GM21529 (cell line): Measurements from ENCODE around the gene UBE2D2.
"Not testable (repeated sequence)": the region's sequence is repeated elsewhere in the genome, so short reads cannot be mapped to it uniquely, and the experiment has no call there.

Experiments
- ATAC-seq: cut with Tn5 transposase; IDR thresholded peaks from one replicate; pipeline ENCODE4 v1.9.1; 2021; ENCODE audit not compliant: unreplicated experiment

The UBE2D2 gene

DNA sequence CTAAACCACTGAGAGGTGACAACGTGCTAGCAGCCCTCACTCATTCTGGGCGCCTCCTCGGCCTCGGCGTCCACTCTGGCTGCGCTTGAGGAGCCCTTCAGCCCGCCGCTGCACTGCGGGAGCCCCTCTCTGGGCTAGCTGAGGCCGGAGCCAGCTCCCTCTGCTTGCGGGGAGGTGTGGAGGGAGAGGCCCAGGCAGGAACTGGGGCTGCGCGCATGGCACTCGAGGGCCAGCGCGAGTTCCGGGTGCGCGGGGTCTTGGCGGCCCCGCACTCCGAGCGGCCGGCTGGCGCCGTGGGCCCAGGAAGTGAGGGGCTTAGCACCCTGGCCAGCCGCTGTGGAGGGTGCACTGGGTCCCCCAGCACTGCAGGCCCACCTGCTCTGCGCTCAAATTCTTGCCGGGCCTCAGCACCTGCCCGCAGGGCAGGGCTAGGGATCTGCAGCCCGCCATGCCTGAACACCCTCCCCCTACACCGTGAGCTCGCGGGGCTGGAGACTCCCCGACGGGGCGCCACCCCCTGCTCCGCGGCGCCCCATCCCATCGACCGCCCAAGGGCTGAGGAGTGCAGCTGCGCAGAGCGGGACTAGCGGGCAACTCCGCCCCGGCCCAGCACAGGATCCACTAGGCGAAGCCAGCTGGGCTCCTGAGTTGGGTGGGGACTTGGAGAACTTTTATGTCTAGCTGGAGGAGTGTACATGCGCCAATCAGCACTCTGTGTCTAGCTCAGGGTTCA is 11.8 kb upstream of the UBE2D2 start:
- ATAC-seq, result no peak

DNA sequence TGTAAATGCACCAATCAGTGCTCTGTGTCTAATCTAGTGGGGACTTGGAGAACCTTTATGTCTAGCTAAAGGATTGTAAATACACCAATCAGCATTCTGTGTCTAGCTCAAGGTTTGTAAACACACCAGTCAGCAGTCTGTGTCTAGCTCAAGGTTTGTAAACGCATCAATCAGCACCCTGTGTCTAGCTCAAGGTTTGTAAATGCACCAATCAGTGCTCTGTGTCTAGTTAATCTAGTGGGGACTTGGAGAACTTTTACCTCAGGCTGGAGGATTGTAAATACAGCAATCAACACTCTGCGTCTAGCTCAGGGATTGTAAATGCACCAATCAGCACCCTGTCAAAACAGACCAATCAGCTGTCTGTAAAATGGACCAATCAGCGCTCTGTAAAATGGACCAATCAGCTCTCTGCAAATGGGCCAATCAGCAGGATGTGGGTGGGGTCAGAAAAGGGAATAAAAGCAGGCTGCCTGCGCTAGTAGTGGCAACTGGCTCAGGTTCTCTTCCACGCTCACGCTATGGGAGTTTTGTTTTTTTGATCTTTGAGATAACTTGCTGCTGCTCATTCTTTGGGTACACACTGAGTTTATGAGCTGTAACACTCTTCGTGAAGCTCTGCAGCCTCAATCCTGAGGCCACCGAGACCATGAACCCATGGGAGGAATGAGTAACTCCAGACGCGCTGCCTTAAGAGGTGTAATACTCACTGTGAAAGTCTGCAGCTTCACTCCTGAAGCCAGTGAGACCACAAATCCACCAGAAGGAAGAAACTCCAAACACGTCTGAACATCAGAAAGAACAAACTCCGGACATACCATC is 10.9 kb upstream of the UBE2D2 start:
- ATAC-seq, result not testable (repeated sequence)

DNA sequence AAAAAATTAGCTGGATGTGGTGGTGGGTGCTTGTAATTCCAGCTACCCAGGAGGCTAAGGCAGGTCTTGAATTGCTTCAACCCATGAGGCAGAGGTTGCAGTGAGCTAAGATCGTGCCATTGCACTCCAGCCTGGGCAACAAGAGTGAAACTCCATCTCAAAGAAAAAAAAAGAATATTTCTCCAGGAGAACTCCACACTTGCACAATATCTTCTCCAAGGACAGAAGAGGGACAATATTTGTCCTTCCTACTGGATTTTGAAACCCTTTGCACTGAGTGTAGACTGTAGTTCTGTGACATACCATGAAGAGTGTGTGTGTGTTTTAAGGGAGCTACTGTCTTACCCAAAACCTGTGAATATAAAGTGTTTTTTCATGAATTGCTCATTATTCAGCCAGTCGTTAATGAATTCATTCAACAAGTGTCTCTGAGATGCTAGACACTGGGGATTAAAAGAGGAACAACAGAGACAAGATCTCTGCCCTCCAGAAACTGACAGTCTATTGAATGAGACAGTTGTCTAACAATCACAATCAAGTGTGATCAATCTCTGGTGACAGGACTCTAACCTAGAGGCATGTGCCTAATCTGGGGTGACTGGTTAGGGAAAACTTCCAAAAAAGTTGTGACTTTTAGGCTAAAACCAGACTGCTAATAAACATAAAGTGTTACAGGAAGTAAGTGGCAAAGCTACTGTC is 9.8 kb upstream of the UBE2D2 start:
- no peak for ATAC-seq

DNA sequence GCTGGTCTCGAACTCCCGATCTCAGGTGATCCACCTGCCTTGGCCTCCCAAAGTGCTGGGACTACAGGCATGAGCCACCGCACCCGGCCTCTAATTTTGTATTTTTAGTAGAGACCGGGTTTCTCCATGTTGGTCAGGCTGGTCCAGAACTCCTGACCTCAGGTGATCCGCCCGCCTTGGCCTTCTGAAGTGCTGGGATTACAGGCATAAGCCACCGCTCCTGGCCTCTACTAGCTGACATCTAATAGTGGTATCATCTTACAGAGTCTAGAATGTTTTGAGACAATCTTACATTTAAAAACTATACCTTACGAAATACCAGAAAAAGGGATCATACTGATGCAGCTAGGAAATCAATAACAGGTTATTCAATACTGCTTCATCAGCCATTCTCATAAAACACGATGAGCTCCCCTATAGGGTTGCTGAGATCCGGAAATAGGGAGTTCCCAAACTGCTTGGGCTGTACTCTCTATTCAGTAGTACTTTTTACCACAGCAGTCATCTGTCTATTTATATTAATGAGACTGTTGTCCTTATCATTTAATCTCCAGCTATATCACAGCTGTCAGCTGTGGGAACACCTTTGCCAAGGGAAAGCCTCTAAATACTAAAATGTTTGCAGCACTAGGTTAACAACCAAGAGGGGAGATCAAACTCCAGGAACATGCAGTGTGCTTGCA is 8.1 kb upstream of the UBE2D2 start:
- no peak for ATAC-seq

DNA sequence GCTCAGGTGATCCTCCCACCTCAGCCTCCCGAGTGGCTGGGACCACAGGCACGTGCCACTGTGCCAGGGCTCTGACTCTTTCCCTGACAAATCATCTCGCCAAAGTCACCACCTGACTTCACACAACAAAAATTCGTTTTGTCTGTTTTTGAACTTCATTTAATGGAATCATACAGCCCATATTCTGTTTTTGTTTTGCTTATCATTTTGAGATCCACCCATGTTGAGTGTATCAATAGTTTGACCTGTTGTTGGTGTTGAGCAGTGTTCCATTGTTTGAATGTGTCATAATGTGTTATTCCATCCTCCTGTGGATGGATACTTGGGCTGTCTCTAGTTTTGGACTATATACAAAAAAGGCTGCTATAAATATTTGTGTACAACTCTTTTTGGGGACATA is 6.9 kb upstream of the UBE2D2 start:
- no peak for ATAC-seq

DNA sequence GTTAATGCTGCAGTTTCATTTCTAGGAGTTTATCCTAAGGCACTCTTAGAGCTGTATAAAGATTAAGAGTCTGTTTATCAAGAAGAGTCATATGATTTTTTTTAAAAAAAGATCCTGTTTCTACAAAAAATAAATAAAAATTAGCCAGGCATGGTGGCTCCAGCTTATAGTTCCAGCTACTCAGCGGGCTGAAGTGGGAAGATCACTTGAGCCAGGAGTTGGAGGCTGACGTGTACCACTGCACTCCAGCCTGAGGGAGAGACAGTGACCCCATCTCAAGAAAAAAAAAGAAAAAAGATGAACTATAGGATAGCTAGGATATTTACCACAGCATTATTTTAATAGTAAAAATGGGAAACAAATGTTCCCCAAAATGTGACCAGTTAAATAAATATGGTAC is 3.3 kb upstream of the UBE2D2 start:
- no peak for ATAC-seq

DNA sequence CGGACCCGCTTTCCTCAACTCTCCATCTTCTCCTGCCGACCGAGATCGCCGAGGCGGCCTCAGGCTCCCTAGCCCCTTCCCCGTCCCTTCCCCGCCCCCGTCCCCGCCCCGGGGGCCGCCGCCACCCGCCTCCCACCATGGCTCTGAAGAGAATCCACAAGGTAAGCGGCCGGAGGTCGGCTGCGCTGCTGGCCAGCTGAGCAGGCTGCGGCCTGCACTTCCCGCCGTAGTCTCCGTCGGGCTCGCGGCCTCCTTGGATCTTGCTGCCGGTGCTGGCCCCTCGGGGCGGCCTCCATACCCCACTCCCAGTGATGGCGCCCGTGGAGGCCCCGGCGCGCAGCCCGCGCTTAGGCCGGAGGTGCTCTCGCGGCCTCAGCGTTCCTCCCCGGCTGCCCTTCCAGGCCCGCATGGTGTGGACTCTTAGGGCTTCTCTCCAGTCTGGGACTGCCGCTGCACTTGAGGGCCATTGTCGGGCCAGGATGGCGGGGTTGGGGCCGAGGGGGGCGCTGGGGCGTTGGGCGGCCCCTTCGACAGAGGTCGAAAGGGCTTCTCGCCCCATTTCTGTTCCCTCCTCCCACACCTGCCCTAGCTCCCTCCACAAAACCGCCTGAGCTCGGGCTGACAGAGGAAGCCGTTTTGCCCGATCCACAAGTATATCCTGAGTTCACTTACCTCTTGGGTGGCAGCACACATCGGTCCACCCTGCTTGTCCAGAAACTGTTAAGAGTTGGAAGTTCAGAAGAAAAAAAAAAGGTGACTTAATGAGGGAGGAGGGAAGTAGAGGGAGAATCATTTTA is 714 bp downstream of the UBE2D2 start:
- peak; percentile 17 for ATAC-seq

DNA sequence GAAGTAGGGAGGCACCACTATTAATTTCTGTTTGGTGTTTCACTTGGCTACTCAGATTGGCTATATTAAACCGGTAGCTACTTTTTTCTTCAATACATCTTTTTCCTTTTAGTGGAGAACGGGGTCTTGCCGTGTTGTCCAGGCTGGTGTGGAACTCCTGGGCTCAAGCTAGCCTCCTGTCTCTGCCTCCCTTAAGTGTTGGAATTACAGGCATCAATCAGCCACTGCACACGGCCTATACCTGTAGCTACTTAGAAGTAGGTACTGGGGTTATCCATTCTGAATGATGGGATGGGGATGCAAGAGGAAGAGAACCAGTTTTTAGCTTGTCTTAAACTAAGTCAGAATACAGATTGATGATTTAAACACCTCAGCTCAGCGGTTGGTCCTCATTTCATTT is 1.7 kb downstream of the UBE2D2 start:
- no peak for ATAC-seq

DNA sequence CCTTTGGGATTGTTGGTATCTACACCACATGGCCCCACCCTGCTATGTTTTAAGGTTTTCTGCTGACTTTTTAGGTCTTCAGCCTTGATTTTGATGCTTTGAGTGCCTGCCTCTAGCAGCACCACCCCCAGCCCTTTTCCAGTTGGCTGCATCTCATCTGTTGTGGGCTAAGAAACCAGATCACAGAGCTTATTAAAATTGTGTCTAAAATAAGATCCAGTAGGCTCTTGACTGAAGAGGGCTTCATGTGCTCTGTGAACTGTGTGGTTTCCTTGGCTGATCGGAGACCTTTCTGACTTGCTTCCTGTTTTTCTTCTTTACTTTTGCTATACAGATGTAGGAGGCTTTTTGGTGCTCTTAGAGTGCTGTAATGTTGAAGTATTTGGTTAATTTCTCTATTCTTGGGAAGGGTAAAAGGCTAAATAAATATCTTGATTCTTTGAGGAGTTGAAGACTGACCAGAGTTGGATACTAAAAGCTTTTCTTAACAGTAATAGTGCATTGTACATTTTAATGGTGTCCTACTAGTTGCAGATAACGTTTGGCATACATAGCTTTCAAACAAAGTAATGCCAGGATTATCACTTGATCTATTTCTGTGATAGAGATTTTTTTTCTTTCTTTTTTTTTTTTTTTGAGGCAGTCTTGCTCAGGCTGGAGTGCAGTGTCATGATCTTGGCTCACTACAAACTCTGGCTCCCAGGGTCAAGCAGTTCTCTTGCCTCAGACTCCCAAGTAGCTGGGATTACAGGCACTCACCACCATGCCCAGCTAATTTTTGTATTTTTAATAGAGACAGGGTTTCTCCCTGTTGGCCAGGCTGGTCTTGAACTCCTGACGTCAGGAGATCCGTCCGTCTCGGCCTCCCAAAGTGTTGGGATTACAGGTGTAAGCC is 4.5 kb downstream of the UBE2D2 start:
- peak; percentile 50 for ATAC-seq

DNA sequence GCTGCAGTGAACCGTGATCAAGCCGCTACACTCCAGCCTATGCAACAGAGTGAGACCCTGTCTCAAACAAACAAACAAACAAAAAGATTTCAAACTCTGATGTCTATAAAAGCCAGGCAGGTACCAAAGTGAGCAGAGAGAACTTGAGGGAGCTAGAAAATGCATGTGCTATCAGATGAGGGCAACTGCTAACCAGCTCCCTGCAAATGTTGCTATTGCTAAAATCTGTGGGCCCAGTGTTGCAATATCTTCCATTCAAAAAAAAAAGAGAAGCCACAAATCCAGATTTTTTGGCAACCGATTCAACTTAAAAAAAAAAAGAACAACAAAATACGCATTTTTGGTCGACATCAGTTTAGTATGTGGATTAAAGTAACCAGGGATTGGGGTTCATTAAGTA is 5.5 kb downstream of the UBE2D2 start:
- no peak for ATAC-seq

DNA sequence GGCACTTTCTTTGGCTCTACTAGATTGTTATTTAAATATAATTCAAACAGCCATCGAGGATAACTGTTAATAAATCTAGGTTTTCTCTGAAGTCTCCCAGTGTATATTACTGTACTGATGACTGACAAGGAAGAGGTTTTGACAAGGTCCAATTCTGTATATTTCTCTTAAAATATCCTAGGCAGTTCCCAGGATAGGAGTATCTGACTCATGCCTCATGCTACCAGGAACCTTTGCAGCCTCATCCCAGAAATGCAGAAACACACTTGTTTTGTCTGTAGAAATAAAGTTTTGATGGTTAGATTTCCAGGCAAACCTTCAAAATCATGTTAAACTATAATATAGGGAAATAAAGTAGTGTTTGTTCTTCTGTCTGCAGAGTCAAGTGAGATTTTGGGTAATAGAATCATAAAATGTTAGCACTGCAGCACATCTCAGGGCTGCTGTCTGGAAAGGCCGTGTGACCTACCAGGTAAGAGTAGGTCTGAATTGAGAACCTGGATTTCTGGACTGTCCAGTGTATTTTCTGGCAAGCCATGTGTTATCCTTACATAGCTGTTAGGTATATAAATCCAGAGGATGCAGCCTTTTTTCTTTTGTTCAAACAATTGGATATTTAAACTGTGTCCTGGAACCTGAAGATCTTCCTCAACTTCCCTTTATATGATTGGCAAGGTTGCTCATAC is 8.3 kb downstream of the UBE2D2 start:
- no peak for ATAC-seq

DNA sequence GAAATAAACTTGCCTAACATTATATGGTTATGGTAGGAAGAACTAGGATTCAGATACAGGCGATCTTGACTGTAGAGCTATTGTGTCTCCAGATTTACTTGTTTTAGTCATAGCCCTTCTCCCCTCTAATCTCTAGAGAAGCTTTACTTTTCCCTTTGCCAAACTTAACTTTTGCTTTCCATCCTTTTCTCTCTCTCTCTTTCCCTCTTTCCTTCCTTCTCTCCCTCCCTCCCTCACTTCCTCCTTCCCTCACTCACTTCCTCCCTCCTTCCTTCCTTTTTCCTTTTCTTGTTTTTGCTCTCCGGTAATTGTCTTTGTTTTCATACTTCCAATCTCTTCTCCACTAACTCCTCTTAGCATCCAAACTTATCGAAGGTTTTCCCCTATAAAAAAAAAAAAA is 10.4 kb downstream of the UBE2D2 start:
- ATAC-seq, result no peak

DNA sequence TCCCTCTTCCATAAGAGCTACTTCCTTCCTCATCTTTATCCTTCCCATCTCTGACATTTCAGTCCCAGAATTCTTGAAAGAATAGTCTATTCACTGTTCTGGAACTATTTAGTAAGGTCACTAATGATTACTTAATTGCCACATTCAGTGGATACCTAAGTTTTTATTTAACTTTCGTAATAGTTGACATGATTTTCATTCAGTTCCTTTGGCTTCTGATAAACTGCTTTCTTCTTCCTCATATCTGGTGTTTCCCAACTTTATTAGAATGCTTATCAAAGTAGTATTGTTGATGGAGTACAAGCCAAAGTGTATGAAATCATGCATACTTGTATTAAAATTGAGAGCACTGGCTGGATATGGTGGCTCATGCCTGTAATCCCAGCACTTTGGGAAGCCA is 10.8 kb downstream of the UBE2D2 start:
- ATAC-seq, result no peak

DNA sequence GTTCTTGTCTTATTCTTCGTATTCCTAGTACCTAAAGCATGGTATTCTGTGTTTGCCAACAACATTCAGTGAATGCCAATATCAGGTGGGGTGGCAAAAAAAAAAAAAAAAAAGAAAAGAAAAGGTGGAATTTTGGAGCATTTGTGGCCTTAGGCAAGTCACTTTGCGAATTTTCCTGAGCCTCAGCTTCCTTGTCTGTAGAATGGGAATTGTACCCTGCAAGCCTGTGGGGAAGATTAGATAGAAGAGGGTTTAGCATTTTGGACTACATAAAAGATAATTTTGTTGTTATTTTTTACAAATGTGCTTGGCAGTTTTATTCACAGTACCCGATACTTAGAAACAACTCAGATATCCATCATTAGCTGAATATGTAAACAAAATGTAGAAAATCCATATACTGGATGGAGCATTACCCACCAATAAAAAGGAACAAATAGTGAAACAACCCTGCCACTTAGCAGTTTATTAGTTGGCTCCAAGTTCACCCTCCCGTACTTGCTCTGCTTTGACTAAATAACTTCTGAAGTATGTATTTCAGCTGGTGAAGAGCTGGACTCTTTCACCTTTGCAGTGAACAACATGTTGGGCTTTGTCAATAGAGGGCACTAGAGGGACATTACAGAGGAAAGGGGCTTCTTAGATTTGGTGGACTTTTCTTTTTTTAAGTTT is 13.6 kb downstream of the UBE2D2 start:
- ATAC-seq, result peak; percentile 35

DNA sequence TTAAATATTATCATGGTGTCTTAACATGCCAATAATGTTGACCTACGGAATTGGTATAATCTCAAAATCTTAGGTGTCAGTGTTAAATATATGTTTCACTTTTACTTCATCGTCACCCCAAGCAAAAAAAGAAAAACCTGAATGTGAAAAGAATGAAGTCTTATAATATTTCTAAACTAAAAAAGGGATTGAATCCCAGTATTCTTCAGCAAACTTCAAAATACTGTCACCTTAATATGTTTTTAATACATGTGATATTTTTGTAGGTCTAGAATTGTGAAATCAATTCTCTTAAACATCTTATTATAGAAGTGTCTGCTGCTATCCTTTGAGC is 14.1 kb downstream of the UBE2D2 start:
- no peak for ATAC-seq

DNA sequence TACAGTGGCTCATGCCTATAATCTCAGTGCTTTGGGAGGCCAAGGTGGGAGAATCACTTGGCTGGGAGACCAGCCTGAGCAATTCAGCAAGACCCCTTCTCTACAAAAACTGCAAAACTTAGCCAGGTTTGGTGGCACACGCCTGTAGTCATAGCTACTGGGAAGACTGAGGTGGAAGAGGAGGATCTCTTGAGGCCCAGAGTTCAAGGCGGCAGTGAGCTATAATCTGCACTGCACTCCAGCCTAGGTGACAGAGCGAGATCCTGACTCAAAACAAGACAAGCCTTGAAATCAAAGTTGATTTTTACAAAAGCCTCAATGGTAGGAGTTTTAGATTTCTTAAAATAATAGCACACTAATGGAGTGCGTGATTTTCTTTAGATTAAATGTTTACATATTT is 14.6 kb downstream of the UBE2D2 start:
- ATAC-seq, result peak; percentile 35

DNA sequence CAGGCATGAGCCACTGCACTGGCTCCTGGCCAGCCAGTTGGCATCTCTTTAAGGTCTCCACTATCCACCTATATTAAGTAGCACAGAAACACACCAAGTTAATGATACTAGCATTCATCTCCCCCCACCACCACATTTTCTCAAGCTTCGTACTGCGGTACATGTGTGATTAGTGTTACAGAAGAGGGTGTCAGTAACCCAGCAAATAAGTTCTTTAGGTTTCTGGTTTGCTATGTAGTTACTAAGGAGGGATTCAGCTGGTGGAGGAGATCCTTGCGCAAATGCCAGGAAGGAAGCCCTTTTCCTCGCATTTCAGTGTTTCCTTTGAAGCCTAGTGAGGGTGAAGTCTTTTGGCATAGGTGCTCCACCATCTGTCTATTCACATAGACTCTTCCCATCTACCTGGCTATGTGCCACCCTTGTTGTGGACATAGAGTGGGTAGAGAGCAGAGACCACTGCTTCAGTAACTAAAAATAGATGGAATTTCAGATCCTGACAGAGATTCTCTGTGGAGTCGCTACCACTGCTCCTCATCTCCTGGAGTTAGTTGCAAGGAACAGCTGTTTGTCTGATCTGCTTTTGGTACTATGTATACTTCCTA is 16.7 kb downstream of the UBE2D2 start:
- no peak for ATAC-seq

DNA sequence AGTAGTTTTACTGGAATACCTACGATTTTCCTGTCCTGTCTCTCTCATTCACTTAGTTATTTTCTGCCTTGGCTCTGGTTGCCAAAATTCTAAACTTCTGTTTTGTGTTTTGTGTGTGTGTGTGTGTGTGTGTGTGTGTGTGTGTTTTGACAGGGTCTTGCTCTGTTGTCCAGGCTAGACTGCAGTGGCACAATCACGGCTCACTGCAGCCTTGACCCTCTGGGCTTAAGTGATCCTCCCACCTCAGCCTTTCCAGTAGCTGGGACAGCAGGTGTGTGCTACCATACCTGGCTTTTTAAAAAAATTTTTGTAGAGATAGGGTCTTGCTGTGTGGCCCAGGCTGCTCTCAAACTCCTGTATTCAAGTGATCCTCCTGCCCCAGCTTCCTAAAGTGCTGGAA is 17.2 kb downstream of the UBE2D2 start:
- ATAC-seq, result no peak
